HEK293T (cell line): ENCODE results near the gene LRSAM1.

Experiments used
- CTCF ChIA-PET: fragments of 350-600 bp; formaldehyde crosslinking; extraction: SDS; loops from one replicate; lab custom pipeline; 2021; ENCODE audit warnings: antibody characterized with exemption, inconsistent platforms; lab: Yijun Ruan, JAX
- POLR2A ChIA-PET: fragments of 350-600 bp; formaldehyde crosslinking; extraction: SDS; loops from one replicate; lab custom pipeline; 2020; ENCODE audit warnings: antibody characterized with exemption, inconsistent platforms; lab: Yijun Ruan, JAX
- DNase-seq: peaks from one replicate; pipeline ENCODE4 v3.0.0; 2012; ENCODE audit warnings: mixed read lengths; ENCODE audit errors: extremely low spot score
- ARNT ChIP-seq: fragments of 450-650 bp; IDR thresholded peaks from 2 replicates; pipeline ENCODE4 v1.6.1; 2017; ENCODE audit warnings: mild to moderate bottlenecking
- BHLHE40 ChIP-seq: fragments of 450-650 bp; IDR thresholded peaks from 2 replicates; pipeline ENCODE4 v1.6.1; 2016; ENCODE audit warnings: mild to moderate bottlenecking, moderate library complexity, borderline replicate concordance
- CTBP1 ChIP-seq: fragments of 450-650 bp; IDR thresholded peaks from 2 replicates; pipeline ENCODE4 v1.6.1; 2016; ENCODE audit warnings: borderline replicate concordance
- ELF4 ChIP-seq: fragments of 450-650 bp; IDR thresholded peaks from 2 replicates; pipeline ENCODE4 v1.6.1; 2017; ENCODE audit warnings: antibody characterized with exemption
- FOXA1 ChIP-seq: fragments of 450-650 bp; IDR thresholded peaks from 2 replicates; pipeline ENCODE4 v1.6.1; 2016; ENCODE audit warnings: mild to moderate bottlenecking
- FOXK2 ChIP-seq: fragments of 450-650 bp; IDR thresholded peaks from 2 replicates; pipeline ENCODE4 v1.6.1; 2016; ENCODE audit warnings: mild to moderate bottlenecking
- FOXM1 ChIP-seq: fragments of 450-650 bp; IDR thresholded peaks from 2 replicates; pipeline ENCODE4 v1.6.1; 2017; ENCODE audit warnings: mild to moderate bottlenecking, borderline replicate concordance
- HDGF ChIP-seq: fragments of 450-650 bp; IDR thresholded peaks from 2 replicates; pipeline ENCODE4 v1.6.1; 2017; ENCODE audit warnings: antibody characterized with exemption, borderline replicate concordance
- L3MBTL2 ChIP-seq: fragments of 450-650 bp; conservative IDR thresholded peaks from 2 replicates; pipeline ENCODE4 v1.6.1; 2016; ENCODE audit warnings: mild to moderate bottlenecking
- LEF1 ChIP-seq: fragments of 450-650 bp; IDR thresholded peaks from 2 replicates; pipeline ENCODE4 v1.6.1; 2017; ENCODE audit warnings: mild to moderate bottlenecking, borderline replicate concordance
- NFRKB ChIP-seq: fragments of 450-650 bp; IDR thresholded peaks from 2 replicates; pipeline ENCODE4 v1.6.1; 2016; ENCODE audit warnings: mild to moderate bottlenecking, moderate library complexity
- SP1 ChIP-seq: fragments of 450-650 bp; IDR thresholded peaks from 2 replicates; pipeline ENCODE4 v1.6.1; 2017
- SUZ12 ChIP-seq: fragments of 450-650 bp; IDR thresholded peaks from 2 replicates; pipeline ENCODE4 v1.6.1; 2016; ENCODE audit warnings: mild to moderate bottlenecking
- TARDBP ChIP-seq: fragments of 450-650 bp; IDR thresholded peaks from 2 replicates; pipeline ENCODE4 v1.6.1; 2016
- ZNF384 ChIP-seq: fragments of 450-650 bp; IDR thresholded peaks from 2 replicates; pipeline ENCODE4 v1.6.1; 2016
- TF ChIP-seq, protein P1 (sequence below): fragments of 450-650 bp; IDR thresholded peaks from 2 replicates; pipeline ENCODE4 v1.6.1; 2016

Gene LRSAM1

GRCh38 chr9:127490535-127491230 lies 39.4 kb downstream of the LRSAM1 start:
- ChIA-PET POLR2A (no interaction called here), CTCF (interaction anchor here (0.7 to 1.0 kb wide), 2 partner anchors 12 to 14 kb away, joined by 3 to 5 read pairs; no protein-coding TSS in a partner anchor)
- no peak for DNase-seq
- TF ChIP-seq ELF4: no peak
- no peak for TF ChIP-seq BHLHE40
- no peak for TF ChIP-seq LEF1
- TF ChIP-seq TARDBP: no peak
- TF ChIP-seq HDGF: no peak
- no peak for TF ChIP-seq FOXM1
- no peak for TF ChIP-seq FOXA1
- no peak for TF ChIP-seq SP1
- TF ChIP-seq, protein P1, sequence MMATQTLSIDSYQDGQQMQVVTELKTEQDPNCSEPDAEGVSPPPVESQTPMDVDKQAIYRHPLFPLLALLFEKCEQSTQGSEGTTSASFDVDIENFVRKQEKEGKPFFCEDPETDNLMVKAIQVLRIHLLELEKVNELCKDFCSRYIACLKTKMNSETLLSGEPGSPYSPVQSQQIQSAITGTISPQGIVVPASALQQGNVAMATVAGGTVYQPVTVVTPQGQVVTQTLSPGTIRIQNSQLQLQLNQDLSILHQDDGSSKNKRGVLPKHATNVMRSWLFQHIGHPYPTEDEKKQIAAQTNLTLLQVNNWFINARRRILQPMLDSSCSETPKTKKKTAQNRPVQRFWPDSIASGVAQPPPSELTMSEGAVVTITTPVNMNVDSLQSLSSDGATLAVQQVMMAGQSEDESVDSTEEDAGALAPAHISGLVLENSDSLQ: no peak
- TF ChIP-seq CTBP1: no peak

GRCh38 chr9:127491516-127491915 lies 40.2 kb downstream of the LRSAM1 start:
- POLR2A ChIA-PET: no interaction called here
- CTCF ChIA-PET: interaction anchor here (1.0 kb wide), 1 partner anchor 13 kb away, joined by 3 read pairs; no protein-coding TSS in a partner anchor
- TF ChIP-seq BHLHE40: no peak
- no peak for TF ChIP-seq HDGF
- TF ChIP-seq FOXM1: no peak
- no peak for TF ChIP-seq TARDBP
- TF ChIP-seq FOXK2: no peak
- TF ChIP-seq SUZ12: no peak
- no peak for TF ChIP-seq ZNF384
- TF ChIP-seq, protein P1: no peak
- TF ChIP-seq NFRKB: no peak
- no peak for TF ChIP-seq ELF4
- no peak for TF ChIP-seq CTBP1
- TF ChIP-seq L3MBTL2: no peak
- no peak for TF ChIP-seq LEF1
- TF ChIP-seq SP1: no peak
- no peak for TF ChIP-seq FOXA1
- no peak for TF ChIP-seq ARNT
- DNase-seq: no peak

DNA sequence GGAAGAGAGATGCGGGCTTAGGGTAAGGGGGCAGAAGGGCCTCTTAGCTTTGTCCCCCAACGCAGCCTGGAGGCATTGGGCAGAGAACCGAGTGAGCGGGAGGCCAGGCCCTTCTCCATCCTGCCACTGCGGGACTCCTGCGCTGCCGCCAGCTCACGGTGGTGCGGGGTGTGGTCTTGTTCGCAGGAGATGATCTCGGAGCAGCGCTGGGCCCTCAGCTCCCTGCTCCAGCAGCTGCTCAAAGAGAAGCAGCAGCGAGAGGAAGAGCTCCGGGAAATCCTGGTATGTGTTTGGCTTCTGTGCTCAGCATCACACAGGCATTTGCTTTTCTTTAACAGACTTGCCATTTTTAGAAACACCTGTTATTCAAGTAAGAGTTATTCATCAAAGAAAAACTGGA lies 41.3 kb downstream of the LRSAM1 start:
- ChIA-PET CTCF (no interaction called here), POLR2A (no interaction called here)
- DNase-seq: no peak
- TF ChIP-seq ZNF384 (no peak), ELF4 (no peak), LEF1 (no peak), SUZ12 (no peak), FOXM1 (no peak), ARNT (no peak)

DNA sequence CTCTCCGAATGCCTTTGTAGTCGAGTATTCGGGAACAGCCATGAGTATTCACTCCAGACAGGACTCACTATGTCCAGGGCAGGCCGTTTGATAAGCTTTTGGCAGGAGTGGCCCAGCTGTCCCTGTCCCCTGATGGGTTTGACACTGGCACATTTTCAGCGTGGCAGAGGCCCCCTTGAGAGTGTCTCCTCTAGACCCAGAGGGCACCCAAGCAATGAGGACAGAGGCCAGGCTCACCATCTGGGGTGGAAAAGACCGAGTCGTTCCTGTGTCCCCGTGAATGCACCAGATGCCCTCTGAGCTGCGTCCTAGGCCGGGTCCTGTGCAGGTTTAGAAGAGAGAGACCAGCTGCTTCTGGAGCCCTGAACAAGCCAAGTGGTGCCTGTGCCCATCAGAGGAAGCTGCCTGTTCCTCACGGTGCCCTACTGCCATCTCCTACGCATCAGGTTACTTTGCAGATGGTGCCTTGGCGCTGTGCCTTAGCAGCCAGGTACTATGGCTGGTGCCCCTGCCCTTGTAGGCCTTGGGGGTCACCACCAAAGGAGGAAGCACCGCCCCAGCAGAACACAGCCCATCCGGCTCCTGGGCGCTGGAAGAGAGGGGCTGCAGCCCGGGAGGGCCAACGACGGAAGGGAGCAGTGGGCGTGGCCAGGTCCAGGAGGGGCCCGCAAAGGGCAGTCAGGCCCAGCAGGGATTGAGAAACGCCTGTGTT lies 42.4 kb downstream of the LRSAM1 start:
- TF ChIP-seq ARNT (no peak), ELF4 (no peak), L3MBTL2 (no peak), CTBP1 (no peak), SUZ12 (no peak), SP1 (no peak), FOXA1 (no peak), TARDBP (no peak), LEF1 (no peak), ZNF384 (no peak), FOXK2 (no peak), FOXM1 (no peak), BHLHE40 (no peak)
- TF ChIP-seq, protein P1: no peak
- DNase-seq: no peak
- ChIA-PET POLR2A (no interaction called here), CTCF (interaction anchor here (0.6 kb wide), 2 partner anchors 38 to 772 kb away, joined by 3 read pairs; no protein-coding TSS in a partner anchor)

GRCh38 chr9:127494304-127494702 lies 43.0 kb downstream of the LRSAM1 start:
- ChIA-PET CTCF (interaction anchor here (0.6 kb wide), 1 partner anchor 773 kb away, joined by 3 read pairs; no protein-coding TSS in a partner anchor), POLR2A (no interaction called here)
- no peak for DNase-seq
- TF ChIP-seq HDGF (no peak), ZNF384 (no peak), NFRKB (no peak), FOXA1 (no peak), TARDBP (no peak), L3MBTL2 (no peak), SUZ12 (no peak), ELF4 (no peak), LEF1 (no peak), ARNT (no peak)
